Keratinocyte (primary cell): ENCODE measurements around the gene BANP. TPM values are rescaled to one million over a fixed set of nuclear protein-coding genes. Genes with fewer than 3 reads are reported as not detected.
"Not testable (repeated sequence)": the region's sequence is repeated elsewhere in the genome, so short reads cannot be mapped to it uniquely, and the experiment has no call there.

Source experiments
- DNase-seq: peaks from one replicate; pipeline ENCODE4 v3.0.0-alpha.2; 2011; ENCODE audit warnings: low read depth, missing footprints, low spot score
- FAIRE-seq: peaks from 2 replicates; lab custom pipeline; 2011; peaks lifted over from hg19 to GRCh38; lab: Jason Lieb, UNC
- H2AFZ ChIP-seq: 2 replicates; pipeline ENCODE4 v1.6.0; 2012; ENCODE audit warnings: low read length, control low read depth, inconsistent platforms; ENCODE audit not compliant: control insufficient read depth
- H3K27ac ChIP-seq: 2 replicates; pipeline ENCODE4 v1.5.1; 2011; ENCODE audit warnings: low read length; ENCODE audit not compliant: control insufficient read depth, insufficient read depth
- H3K27me3 ChIP-seq: 3 replicates; pipeline ENCODE4 v1.6.0; 2011; ENCODE audit warnings: low read length; ENCODE audit not compliant: control insufficient read depth, insufficient read depth; ENCODE audit errors: extremely low read depth
- H3K36me3 ChIP-seq, 2 experiments: 2 replicates in 1 of 2; 3 replicates in 1 of 2; pipeline ENCODE4 v1.5.1; 2011; ENCODE audit warnings: low read length in 2 of 2, mild to moderate bottlenecking in 1 of 2; ENCODE audit not compliant: control insufficient read depth in 2 of 2, insufficient read depth in 2 of 2; ENCODE audit errors: extremely low read depth in 1 of 2
- H3K4me1 ChIP-seq: 3 replicates; pipeline ENCODE4 v1.5.1; 2011; ENCODE audit warnings: low read length; ENCODE audit not compliant: control insufficient read depth, insufficient read depth; ENCODE audit errors: extremely low read depth
- H3K4me2 ChIP-seq: 3 replicates; pipeline ENCODE4 v1.6.0; 2011; ENCODE audit warnings: low read depth, low read length; ENCODE audit not compliant: control insufficient read depth, insufficient read depth; ENCODE audit errors: extremely low read depth
- H3K4me3 ChIP-seq, 3 experiments: fragments of 200-600 bp in 1 of 3; sonication (generic) in 1 of 3; 2 replicates in 2 of 3; 3 replicates in 1 of 3; pipeline ENCODE4 v1.5.1; 2011 to 2016; ENCODE audit warnings: low read length in 3 of 3, mild to moderate bottlenecking in 3 of 3, control low read depth in 2 of 3, inconsistent platforms in 1 of 3, low read depth in 1 of 3, mixed read lengths in 1 of 3, mixed run types in 1 of 3, moderate library complexity in 1 of 3; ENCODE audit not compliant: control insufficient read depth in 2 of 3, insufficient read depth in 2 of 3; ENCODE audit errors: extremely low read depth in 1 of 3
- H3K79me2 ChIP-seq: 2 replicates; pipeline ENCODE4 v1.6.0; 2012; ENCODE audit warnings: low read length; ENCODE audit not compliant: control insufficient read depth, insufficient read depth
- H3K9ac ChIP-seq: 3 replicates; pipeline ENCODE4 v1.6.0; 2011; ENCODE audit warnings: low read length; ENCODE audit not compliant: control insufficient read depth, insufficient read depth; ENCODE audit errors: extremely low read depth
- H3K9me1 ChIP-seq: 3 replicates; pipeline ENCODE4 v1.6.0; 2011; ENCODE audit warnings: low read length; ENCODE audit not compliant: control insufficient read depth, insufficient read depth; ENCODE audit errors: extremely low read depth
- H3K9me3 ChIP-seq: 2 replicates; pipeline ENCODE4 v1.5.1; 2012; ENCODE audit warnings: low read depth, low read length; ENCODE audit not compliant: control insufficient read depth
- H4K20me1 ChIP-seq: 3 replicates; pipeline ENCODE4 v1.6.0; 2011; ENCODE audit warnings: low read length; ENCODE audit not compliant: control insufficient read depth, insufficient read depth; ENCODE audit errors: extremely low read depth
- EZH2 ChIP-seq: IDR thresholded peaks from one replicate; pipeline ENCODE4 v1.6.1; 2012; ENCODE audit warnings: inconsistent platforms, mild to moderate bottlenecking, low read length, moderate library complexity
- dilution Hi-C: fragments of 300-500 bp; cut with MboI; formaldehyde crosslinking; loops from one replicate; pipeline ENCODE4 v1.7.0; 2020; ENCODE audit warnings: low sequenced_read_pairs; ENCODE audit not compliant: extremely low pct_ligation_motif_present
- polyA plus RNA-seq, 5 experiments: library from polyadenylated mRNA; depleted of rRNA in 3 of 5; stranded (reverse) in 3 of 5; stranded (forward) in 1 of 5; unstranded in 1 of 5; fragments of >200 nt; gene quantifications; 1 replicate in 1 of 5; 2 replicates in 3 of 5; 3 replicates in 1 of 5; pipeline versions ENCODE4 v1.2.1 to v1.2.3, GENCODE V29; 2011 to 2012; ENCODE audit warnings: missing spikeins in 2 of 5, low read depth in 1 of 5, low replicate concordance in 1 of 5
- TF ChIP-seq, protein P1 (sequence below), 3 experiments: IDR thresholded peaks in 1 of 3; conservative IDR thresholded peaks in 1 of 3; optimal IDR thresholded peaks in 1 of 3; 2 replicates in 2 of 3; 3 replicates in 1 of 3; pipeline versions ENCODE3 to v1.5.1; 2011; ENCODE audit warnings: low read length in 3 of 3, mild to moderate bottlenecking in 3 of 3, moderate library complexity in 2 of 3, control low read depth in 1 of 3, inconsistent platforms in 1 of 3; ENCODE audit not compliant: insufficient read depth in 2 of 3; ENCODE audit errors: extremely low read depth in 1 of 3

BANP gene
- polyA plus RNA-seq, 1 donor (not counting 4 experiments of a cell fraction or from before 2014, with no cell fraction given), result 10.8 TPM

DNA sequence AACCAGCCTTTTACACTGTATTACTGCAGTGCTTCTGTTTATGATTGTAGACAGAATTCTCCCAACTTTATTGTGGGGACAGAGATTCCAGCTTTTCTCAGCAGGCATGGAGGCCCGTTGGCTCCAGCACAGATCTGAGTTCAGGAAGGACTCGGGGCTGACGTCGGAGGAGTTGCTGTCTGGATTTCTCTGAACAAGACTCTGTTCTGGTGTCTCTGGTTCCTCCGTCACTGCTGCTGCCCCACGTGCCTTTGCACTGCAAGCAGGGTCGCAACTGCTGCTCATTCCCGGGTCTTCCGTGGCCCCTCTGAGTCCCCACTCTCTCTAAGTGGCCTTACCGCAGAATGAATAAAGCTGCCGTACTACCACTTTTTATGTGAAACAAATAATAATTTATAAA, 88.4 kb downstream of the BANP start:
- Histone ChIP-seq H4K20me1 (no peaks in the 10 kb centered on the region), H3K27me3 (no peaks in the 10 kb centered on the region), H3K4me2 (no peak overlapping the region), H3K9me1 (no peaks in the 10 kb centered on the region), H3K36me3 (peaks cover 0 to 10% of the 10 kb centered on the region in 2 experiments), H3K4me3 (no peak overlapping the region), H3K9ac (no peak overlapping the region), H3K9me3 (no peaks in the 10 kb centered on the region), H3K27ac (no peak overlapping the region), H3K4me1 (no peaks in the 10 kb centered on the region), H3K79me2 (no peaks in the 10 kb centered on the region), H2AFZ (no peak overlapping the region)
- FAIRE-seq (no peak), DNase-seq (no peak)
- dilution Hi-C loops, result no loop called here
- TF ChIP-seq, protein P1, sequence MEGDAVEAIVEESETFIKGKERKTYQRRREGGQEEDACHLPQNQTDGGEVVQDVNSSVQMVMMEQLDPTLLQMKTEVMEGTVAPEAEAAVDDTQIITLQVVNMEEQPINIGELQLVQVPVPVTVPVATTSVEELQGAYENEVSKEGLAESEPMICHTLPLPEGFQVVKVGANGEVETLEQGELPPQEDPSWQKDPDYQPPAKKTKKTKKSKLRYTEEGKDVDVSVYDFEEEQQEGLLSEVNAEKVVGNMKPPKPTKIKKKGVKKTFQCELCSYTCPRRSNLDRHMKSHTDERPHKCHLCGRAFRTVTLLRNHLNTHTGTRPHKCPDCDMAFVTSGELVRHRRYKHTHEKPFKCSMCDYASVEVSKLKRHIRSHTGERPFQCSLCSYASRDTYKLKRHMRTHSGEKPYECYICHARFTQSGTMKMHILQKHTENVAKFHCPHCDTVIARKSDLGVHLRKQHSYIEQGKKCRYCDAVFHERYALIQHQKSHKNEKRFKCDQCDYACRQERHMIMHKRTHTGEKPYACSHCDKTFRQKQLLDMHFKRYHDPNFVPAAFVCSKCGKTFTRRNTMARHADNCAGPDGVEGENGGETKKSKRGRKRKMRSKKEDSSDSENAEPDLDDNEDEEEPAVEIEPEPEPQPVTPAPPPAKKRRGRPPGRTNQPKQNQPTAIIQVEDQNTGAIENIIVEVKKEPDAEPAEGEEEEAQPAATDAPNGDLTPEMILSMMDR (optimal IDR thresholded peaks at IDR 0.05 in 1 of 3, IDR thresholded peaks at IDR 0.05 in 1 of 3, conservative IDR thresholded peaks at IDR 0.05 in 1 of 3; ENCODE audit: extremely low read depth in 1 of 3, insufficient read depth in 2 of 3, low read length in 3 of 3), result no peak
- TF ChIP-seq EZH2, result no peak

DNA sequence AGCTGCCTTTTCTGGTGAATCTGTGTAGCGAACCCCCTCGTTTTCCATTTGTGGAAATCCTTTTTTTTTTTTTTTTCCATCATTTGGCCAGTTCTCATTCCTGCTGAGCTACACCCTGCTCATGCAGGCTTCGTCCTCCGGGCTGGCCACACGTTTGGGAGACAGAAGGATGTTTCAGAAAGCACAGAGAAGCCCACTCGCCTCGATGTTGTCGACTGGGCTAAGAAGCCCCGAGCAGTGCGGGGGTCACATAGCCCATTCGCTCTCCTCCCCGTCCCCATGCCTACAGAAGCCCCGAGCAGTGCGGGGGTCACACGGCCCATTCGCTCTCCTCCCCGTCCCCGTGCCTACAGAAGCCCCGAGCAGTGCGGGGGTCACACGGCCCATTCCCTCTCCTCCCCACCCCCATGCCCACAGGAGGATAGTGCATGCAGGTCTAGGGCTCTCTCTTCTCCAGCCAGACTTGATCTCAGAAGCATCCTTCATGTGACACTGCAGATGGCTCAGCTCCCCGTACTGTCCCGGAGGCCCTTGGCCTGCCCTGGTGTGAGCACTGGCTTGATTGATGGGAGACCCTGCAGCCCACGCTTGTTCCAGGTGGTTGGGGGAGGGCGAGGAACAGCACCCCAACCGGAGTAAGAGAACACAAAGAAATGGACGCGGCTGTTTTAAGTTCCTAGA, 89.1 kb downstream of the BANP start:
- FAIRE-seq, H3K79me2 ChIP-seq, H3K4me3 ChIP-seq, H2AFZ ChIP-seq, dilution Hi-C loops, H3K9ac ChIP-seq, H4K20me1 ChIP-seq, DNase-seq, H3K4me2 ChIP-seq, H3K36me3 ChIP-seq, H3K27ac ChIP-seq, H3K27me3 ChIP-seq, H3K9me3 ChIP-seq, H3K9me1 ChIP-seq, H3K4me1 ChIP-seq: not testable (repeated sequence)

DNA sequence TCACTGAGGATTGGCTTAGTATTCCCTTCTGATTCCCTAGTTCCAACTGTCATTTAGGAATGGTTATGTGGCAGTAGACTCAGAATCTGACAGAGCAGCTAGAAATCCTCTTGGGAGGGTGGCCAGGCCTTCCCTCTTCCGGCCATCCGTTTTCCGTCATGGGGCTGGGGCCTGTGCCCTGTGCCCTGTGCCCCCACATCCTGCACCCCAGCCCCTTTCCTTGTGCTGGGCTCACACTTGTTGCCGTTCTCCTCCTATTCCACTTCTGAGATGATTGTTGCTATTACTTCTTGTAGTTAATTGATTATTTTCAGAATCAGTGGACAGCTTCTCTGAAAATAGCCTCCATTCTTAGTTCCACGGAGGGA, 89.6 kb downstream of the BANP start:
- H3K27ac ChIP-seq, H3K4me2 ChIP-seq, H3K27me3 ChIP-seq, DNase-seq, dilution Hi-C loops, H4K20me1 ChIP-seq, H3K4me1 ChIP-seq, H3K9me1 ChIP-seq, H3K79me2 ChIP-seq, H3K9ac ChIP-seq, H2AFZ ChIP-seq, H3K36me3 ChIP-seq, H3K4me3 ChIP-seq, FAIRE-seq, H3K9me3 ChIP-seq: not testable (repeated sequence)

DNA sequence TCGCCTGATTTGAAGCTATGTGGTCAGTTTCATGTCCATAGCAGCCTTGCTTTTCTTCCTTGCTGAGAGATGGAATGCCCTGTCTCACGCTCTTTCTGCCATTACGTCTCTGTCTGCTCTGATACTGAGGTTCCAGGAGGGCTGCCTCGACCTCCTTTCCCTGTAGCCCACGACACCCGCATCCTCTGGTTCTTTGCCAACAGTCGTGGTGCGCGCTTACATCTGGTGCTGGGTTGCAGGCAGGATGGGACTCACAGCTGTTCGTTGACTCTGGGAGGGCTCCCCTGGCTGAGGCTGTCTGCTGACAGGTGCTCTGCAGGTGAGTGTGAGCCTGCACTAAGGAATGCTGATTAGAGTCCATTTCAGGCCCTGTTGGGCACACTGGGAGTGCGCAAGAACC, 90.3 kb downstream of the BANP start:
- FAIRE-seq, H3K4me2 ChIP-seq, H4K20me1 ChIP-seq, H3K9me1 ChIP-seq, H3K9ac ChIP-seq, H3K9me3 ChIP-seq, DNase-seq, H2AFZ ChIP-seq, H3K4me3 ChIP-seq, H3K27ac ChIP-seq, H3K79me2 ChIP-seq, H3K4me1 ChIP-seq, H3K27me3 ChIP-seq, dilution Hi-C loops, H3K36me3 ChIP-seq: not testable (repeated sequence)
